A549 treated with AZD9567 at 1 μM for 4 hours (cell line): Measurements from ENCODE around the gene RNF126. TPM values are rescaled to one million over a fixed set of nuclear protein-coding genes. Genes with fewer than 3 reads are reported as not detected.

Source experiments
- total RNA-seq: library from RNA; stranded (reverse); fragments of 200-300 nt; extraction: Qiagen RNA extraction; gene quantifications from 5 replicates; pipeline ENCODE4 v1.2.3, GENCODE V29; 2022; ENCODE audit not compliant: insufficient read depth

Gene RNF126
- total RNA-seq = 63.5 to 73.3 TPM (median 72.5 TPM) in 5 replicates

DNA sequence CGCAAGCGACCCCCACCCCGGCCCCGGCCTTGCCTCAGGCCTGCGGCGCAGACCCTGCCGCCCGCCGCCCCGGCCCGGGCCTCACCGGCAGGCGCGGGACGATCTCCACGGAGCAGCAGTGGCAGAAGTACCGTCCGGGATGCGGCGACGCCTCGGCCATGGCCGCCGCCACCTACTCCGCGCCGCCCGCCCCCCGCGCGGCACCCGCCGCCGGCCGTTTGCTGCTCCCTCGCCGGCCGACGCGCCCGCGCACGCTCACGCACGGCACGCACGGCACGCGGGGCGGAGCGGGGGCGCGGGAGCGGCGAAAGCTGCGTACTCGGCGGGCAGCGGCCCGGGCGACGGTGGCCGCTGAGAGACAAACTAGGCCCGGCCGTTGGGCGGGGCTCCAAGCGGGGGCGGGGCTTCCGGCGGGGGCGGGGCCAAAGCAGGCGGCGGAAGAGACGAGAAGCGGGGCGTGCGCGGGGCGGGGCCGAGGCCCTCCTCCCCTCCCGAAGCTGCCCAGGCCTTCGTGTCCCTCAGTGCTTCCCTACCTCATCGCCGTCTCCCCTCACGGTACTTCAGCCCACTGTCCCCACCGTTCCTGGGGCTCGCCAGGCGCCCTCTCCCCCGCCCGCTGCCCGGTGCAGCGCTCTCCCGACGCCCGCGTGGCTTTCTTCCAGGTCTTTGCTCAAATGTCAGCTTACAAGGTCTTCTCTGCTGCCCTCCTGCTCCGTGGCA is at the start of gene RNF126:
Gene RNF126 (minus strand): TSS at position 253 of the 720 bp plus-strand sequence. CDS start 93 bp downstream, at position 160.

DNA sequence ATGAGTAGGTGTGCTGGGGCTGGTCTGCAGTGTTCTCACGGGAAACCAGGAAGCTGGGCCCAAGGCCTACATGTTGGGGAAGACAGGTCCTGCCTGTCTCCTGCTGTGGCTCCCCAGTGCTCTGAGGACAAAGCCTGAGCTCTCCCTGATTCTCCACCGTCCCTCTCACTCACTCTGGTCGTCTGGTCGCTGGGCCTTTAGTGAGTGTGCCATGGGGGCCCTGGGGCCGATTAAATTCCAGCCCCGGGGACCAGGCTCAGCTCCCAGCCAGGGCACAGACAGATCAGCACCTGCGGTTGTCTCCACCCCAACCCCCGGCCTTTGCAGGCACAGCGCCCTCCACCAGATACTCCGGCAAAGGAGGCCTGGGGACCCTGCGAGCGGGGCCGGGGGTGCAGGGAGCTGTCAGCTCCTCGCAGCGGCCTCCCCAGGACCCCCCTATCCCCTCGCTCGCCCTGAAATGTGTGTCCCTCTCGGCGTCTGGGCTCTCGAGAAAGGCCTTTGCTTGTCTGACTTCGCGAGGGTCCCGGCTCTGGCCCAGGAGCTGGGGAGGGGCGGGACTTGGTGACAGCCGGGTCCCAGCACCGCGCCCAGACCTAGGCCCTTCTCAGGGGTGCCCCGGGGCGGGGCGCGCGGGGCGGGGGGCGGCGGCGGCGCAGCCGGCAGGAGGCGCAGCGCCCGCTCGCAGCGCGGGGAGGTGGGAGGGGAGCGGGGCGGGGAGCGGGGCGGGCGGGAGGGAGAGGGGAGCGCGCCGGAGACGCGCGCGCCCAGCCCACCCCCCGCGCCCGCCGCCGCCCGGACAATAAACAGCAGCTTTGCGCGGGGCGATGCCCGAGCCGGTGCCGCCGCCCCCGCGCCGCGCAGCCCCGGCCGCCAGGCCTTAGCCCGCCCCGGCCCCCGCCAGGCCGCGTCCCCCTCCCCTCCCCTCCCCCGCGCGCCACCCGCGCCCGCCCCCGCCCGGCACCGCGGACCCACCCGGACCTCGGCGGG is 45.4 kb upstream of the RNF126 start, which contains the start of gene PALM:
Gene PALM (plus strand): TSS at position 782 of the 990 bp plus-strand sequence. CDS start 212 bp downstream, outside the sequence.

DNA sequence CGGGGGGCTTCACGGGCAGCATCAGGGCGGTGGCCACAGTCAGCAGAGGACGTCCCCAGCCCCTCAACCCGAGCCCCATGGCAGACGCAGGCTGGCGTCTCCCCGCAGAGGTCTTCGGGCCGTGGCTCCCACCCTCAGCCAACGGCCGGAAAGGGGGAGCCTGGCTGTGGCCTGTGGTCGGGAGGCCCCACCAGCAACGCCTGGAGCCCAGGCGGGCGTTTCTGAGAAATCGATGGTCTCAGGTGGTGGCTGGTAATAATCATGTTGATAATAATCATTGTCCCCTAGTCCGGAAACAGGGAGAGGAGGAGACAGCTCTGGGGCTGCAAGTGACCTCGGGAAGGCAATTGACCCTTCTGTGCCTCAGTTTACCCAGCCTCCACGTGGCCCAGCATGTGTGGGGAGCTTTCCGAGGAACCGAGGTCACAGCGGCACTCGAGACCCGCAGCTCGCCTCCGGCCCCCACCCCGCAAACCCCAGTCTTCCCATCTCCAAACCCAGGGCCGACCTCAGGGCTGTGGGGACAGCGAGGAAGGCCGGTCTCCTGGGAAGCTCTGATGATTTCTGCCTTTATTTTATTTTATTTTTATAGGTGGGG is 32.4 kb upstream of the RNF126 start, which contains the start of gene PRSS57:
Gene PRSS57 (minus strand): TSS at position 101 of the 598 bp plus-strand sequence. CDS start 22 bp downstream, at position 79.

DNA sequence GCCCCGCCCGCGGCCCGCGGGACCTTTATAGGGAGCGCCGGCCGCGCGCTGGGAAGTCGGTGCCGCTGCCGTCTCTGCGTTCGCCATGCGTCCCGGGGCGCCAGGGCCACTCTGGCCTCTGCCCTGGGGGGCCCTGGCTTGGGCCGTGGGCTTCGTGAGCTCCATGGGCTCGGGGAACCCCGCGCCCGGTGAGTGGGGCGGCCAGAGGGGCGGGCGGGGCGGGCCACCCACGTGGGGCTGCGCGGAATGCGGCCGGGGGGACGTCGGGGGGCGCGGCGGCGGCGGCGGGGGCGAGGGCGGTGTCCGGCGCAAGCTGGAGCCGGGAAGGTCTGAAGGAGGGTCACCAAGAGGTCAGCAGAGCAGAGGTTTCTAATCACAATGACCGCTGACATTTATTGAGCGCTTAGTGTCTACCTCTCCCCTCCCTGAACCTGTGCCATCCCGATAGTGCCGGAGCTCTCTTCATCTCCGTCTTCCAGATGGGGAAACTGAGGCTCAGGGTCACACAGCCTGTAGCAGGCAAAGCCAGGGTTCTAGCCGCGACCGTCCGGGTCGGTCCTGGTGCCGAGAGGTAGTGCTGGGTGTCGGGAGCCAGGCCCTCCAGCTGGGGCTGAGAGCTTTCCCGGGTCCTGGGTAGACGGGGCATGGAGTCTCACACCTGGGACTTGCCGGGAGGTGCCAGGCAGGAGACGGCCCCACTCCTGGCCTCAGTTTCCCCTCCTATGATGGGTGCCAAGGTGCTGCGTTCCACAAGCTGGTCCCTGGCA is 13.5 kb upstream of the RNF126 start, which contains the start of gene FSTL3:
Gene FSTL3 (plus strand): TSS at position 54 of the 767 bp plus-strand sequence. CDS start 32 bp downstream, at position 86.

DNA sequence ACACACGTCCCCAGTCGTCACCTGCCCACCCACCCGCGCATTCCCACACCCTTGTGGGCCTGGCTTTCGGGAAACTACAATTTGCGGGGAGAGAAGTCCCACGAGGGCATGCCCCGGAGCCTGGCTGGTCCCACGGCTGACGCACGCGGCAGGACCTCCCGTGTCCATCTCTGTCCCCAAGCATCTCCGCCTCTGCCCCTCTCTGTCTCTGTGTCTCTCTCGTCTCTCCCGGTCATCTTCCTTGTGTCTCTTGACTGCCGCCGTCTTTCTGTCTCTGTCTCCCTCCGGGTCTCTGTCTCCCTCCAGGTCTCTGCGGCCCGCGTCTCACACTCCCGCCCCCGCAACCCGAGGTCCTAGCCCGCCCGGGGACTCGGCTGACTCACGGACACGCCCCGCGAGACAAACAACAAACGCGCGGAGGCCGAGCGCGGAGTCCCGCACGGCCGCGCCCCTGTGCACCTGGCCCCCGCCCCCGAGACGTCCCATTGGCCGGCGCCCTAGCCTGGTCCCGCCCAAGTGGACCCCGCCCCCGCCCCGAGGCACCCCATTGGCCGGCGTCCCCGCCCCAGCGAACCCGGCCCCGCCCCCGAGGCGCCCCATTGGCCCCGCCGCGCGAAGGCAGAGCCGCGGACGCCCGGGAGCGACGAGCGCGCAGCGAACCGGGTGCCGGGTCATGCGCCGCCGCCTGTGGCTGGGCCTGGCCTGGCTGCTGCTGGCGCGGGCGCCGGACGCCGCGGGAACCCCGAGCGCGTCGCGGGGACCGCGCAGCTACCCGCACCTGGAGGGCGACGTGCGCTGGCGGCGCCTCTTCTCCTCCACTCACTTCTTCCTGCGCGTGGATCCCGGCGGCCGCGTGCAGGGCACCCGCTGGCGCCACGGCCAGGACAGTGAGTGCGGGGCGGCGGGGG is 23.5 kb downstream of the RNF126 start, which contains the start of gene FGF22:
Gene FGF22 (plus strand): TSS at position 627 of the 908 bp plus-strand sequence. CDS start 47 bp downstream, at position 674.

GRCh38 chr19:633068-633785 is 29.8 kb downstream of the RNF126 start, which contains the start of gene POLRMT:
POLRMT (minus strand) TSS chr19:633537; CDS start chr19:633512, 25 bp downstream.

Other genes with a start within 250 kb of the RNF126 start
- 0.75 to 1.4 TPM (median 0.95 TPM) in 4 of 5 replicates, not detected in the other for gene SHC2, start 202.2 kb downstream of the RNF126 start, total RNA-seq
- 0.16 to 0.29 TPM (median 0.24 TPM) in 4 of 5 replicates, not detected in the other for gene MADCAM1, start 166.7 kb downstream of the RNF126 start, total RNA-seq
- gene TPGS1, start 155.7 kb downstream of the RNF126 start, total RNA-seq = 14.2 to 17.3 TPM (median 16.0 TPM) in 5 replicates
- 71.1 to 97.1 TPM (median 96.7 TPM) in 5 replicates for gene CDC34, start 131.5 kb downstream of the RNF126 start, total RNA-seq
- 0.26 to 0.62 TPM (median 0.32 TPM) in 4 of 5 replicates, not detected in the other for gene GZMM, start 119.2 kb downstream of the RNF126 start, total RNA-seq
- 672 to 739 TPM (median 723 TPM) in 5 replicates for gene BSG, start 90.6 kb downstream of the RNF126 start, total RNA-seq
- 26.8 to 36.7 TPM (median 34.9 TPM) in 5 replicates for gene HCN2, start 73.3 kb downstream of the RNF126 start, total RNA-seq
- gene POLRMT, start 29.7 kb downstream of the RNF126 start, total RNA-seq = 79.2 to 97.4 TPM (median 83.6 TPM) in 5 replicates
- 0.58 to 0.97 TPM (median 0.78 TPM) in 4 of 5 replicates, not detected in the other for gene FGF22, start 23.3 kb downstream of the RNF126 start, total RNA-seq
- gene FSTL3, start 13.2 kb upstream of the RNF126 start, total RNA-seq = 198 to 279 TPM (median 261 TPM) in 5 replicates
- gene PRSS57, start 32.2 kb upstream of the RNF126 start, total RNA-seq = 0.10 to 0.32 TPM (median 0.13 TPM) in 3 of 5 replicates, not detected in the others
- 6.7 to 14.2 TPM (median 12.8 TPM) in 5 replicates for gene PALM, start 45.7 kb upstream of the RNF126 start, total RNA-seq
- gene MISP, start 87.9 kb upstream of the RNF126 start, total RNA-seq = 63.4 to 77.5 TPM (median 76.5 TPM) in 5 replicates
- 220 to 256 TPM (median 229 TPM) in 5 replicates for gene PTBP1, start 134.2 kb upstream of the RNF126 start, total RNA-seq
- 2.9 to 4.8 TPM (median 4.2 TPM) in 5 replicates for gene PLPPR3, start 158.7 kb upstream of the RNF126 start, total RNA-seq
- gene AZU1, start 164.6 kb upstream of the RNF126 start, total RNA-seq = 0.22 to 0.41 TPM (median 0.27 TPM) in 4 of 5 replicates, not detected in the other
- gene PRTN3, start 177.8 kb upstream of the RNF126 start, total RNA-seq = 0.20 to 0.55 TPM (median 0.32 TPM) in 4 of 5 replicates, not detected in the other
- 0.09 to 0.18 TPM (median 0.12 TPM) in 4 of 5 replicates, not detected in the other for gene ELANE, start 189.1 kb upstream of the RNF126 start, total RNA-seq
- 19.2 to 25.8 TPM (median 23.5 TPM) in 5 replicates for gene CFD, start 196.4 kb upstream of the RNF126 start, total RNA-seq
- 16.3 to 22.4 TPM (median 19.0 TPM) in 5 replicates for gene MED16, start 230.0 kb upstream of the RNF126 start, total RNA-seq
- not detected in 5 replicates for gene RNU6-9, start 230.3 kb upstream of the RNF126 start, total RNA-seq